Bone marrow (tissue), 2 donors: ENCODE data around the gene MED12L.

Experiments used
- DNase-seq, 2 donors: peaks; one replicate each; lab custom pipeline; 2025; lab: John Stamatoyannopoulos, UW

Gene MED12L

GRCh38 chr3:151133917-151134450, 48.5 kb downstream of the MED12L start:
- no peak for DNase-seq

GRCh38 chr3:151135541-151136337, 50.3 kb downstream of the MED12L start:
- peak in 1 of 2 donors; percentile 54 for DNase-seq

GRCh38 chr3:151142929-151143328, 57.5 kb downstream of the MED12L start:
- no peak for DNase-seq

- no peak for DNase-seq
These were observed 58.6 kb downstream of the MED12L start for GRCh38 chr3:151144016-151144415.

GRCh38 chr3:151144760-151145159, 59.3 kb downstream of the MED12L start:
- no peak for DNase-seq

- no peak for DNase-seq
These were observed 60.2 kb downstream of the MED12L start for GRCh38 chr3:151145713-151146070.

GRCh38 chr3:151146071-151146730, 60.7 kb downstream of the MED12L start:
- peak; percentile 7 to 82 for DNase-seq

- DNase-seq: no peak
These were observed 61.2 kb downstream of the MED12L start for GRCh38 chr3:151146731-151147091.

GRCh38 chr3:151147299-151147698, 61.8 kb downstream of the MED12L start:
- DNase-seq: no peak

- no peak for DNase-seq
These were observed 67.1 kb downstream of the MED12L start for GRCh38 chr3:151152455-151153079.

GRCh38 chr3:151154566-151154965, 69.1 kb downstream of the MED12L start:
- DNase-seq: no peak

GRCh38 chr3:151155409-151156128, 70.1 kb downstream of the MED12L start:
- DNase-seq: no peak

- DNase-seq: peak in 1 of 2 donors; percentile 55
These were observed 71.3 kb downstream of the MED12L start for GRCh38 chr3:151156618-151157216.

- DNase-seq: no peak
These were observed 74.3 kb downstream of the MED12L start for GRCh38 chr3:151159806-151160205.

- no peak for DNase-seq
These were observed 79.8 kb downstream of the MED12L start for GRCh38 chr3:151165226-151165625.

- no peak for DNase-seq
These were observed 80.7 kb downstream of the MED12L start for GRCh38 chr3:151166161-151166560.

- DNase-seq: peak in 1 of 2 donors; percentile 47
These were observed 83.0 kb downstream of the MED12L start for GRCh38 chr3:151168269-151169094.

- peak in 1 of 2 donors; percentile 78 for DNase-seq
These were observed 83.9 kb downstream of the MED12L start for GRCh38 chr3:151169262-151169947.

GRCh38 chr3:151169948-151170679, 84.7 kb downstream of the MED12L start:
- peak; percentile 38 to 78 for DNase-seq
